ENCODE data around the gene ZDHHC24.
"Not testable (repeated sequence)": the region's sequence is repeated elsewhere in the genome, so short reads cannot be mapped to it uniquely, and the experiment has no call there.

The ZDHHC24 gene

DNA sequence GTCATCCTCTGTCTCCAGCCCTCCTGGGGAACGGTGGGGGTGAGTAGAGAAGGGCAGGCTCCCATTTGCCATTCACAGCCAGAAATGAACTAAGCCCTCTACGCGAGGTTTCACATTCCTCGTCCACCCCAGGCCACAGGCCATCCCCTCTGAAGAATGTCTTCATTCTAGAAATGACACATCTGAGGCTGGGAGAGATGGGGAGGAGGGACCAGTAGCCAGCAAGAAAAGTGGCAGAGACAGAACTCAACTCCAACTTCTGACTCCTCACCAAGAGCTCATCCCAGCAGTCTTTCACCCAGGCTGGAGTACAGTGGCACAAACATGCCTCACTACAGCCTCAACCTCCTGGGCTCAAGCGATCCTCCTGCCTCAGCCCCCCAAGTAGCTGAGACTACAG, 19.1 kb upstream of the ZDHHC24 start:
- no peak for DNase-seq

- DNase-seq = no peak
Measured at GRCh38 chr11:66564538-66564937, 18.7 kb upstream of the ZDHHC24 start.

- no peak for DNase-seq
Measured at GRCh38 chr11:66563832-66564231, 18.0 kb upstream of the ZDHHC24 start.

DNA sequence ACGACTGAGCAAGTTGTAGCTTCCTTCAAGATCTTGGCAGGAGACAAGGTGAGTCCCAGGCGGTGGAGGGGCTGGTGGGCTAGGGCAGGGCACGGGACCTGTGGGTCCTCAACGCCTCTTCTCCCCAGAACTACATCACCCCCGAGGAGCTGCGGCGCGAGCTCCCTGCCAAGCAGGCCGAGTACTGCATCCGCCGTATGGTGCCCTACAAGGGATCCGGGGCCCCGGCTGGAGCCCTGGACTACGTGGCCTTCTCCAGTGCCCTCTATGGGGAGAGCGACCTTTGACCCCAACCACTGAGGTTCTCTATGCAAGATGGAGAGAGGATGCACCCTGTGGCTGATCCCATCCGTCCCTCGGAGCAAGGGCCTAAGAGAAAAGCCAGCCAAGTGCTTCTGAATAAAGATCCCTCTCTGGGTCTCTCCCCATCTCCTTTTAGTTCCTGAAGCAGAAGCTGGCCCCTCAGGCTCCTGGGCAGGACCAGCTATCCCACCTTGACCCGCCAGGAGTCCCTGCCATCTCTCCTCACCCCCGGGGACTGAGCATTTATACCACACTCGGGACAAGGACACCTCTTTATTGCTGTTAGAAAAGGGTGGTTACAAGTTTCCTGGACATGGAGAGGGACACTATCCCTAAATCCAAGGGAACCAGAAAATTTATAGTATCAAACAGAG, 17.2 kb upstream of the ZDHHC24 start:
- no peak for DNase-seq

- no peak for DNase-seq
Measured at GRCh38 chr11:66562275-66562674, 16.4 kb upstream of the ZDHHC24 start.

GRCh38 chr11:66561975-66562248, 16.1 kb upstream of the ZDHHC24 start:
- no peak for DNase-seq

GRCh38 chr11:66561178-66561974, 15.5 kb upstream of the ZDHHC24 start:
- DNase-seq = no peak

DNA sequence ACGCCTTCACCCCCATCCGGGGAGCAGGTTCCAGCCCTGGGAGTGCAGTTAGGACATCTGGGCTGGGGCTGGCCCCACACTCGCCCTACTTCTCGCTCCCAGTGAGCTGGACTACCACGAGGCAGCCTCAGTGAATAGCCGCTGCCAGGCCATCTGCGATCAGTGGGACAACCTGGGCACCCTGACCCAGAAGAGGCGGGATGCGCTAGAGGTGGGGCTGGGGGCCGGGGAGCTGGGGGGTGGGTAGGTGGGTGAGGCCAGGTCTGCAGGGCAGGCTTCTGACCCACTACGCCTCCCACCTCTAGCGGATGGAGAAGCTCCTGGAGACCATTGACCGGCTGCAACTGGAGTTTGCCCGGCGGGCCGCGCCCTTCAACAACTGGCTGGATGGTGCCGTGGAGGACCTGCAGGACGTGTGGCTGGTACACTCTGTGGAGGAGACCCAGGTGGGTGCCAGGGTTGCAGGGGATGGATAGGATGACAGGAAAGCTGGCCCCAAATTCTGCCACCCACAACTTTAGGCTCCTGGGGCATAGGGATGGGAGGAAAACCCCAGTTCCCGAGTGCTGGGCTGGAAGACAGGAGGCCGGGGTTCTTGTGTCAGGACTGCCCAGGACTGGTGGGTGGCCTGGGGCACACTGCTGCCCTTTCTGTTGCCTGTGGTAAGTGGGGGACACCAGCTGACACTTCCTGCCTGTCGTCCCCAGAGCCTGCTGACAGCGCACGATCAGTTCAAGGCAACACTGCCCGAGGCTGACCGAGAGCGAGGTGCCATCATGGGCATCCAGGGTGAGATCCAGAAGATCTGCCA, 14.2 kb upstream of the ZDHHC24 start:
- DNase-seq = no peak

GRCh38 chr11:66559142-66559865, 13.5 kb upstream of the ZDHHC24 start:
- DNase-seq = no peak

GRCh38 chr11:66557733-66558326, 12.0 kb upstream of the ZDHHC24 start:
- DNase-seq = no peak

DNA sequence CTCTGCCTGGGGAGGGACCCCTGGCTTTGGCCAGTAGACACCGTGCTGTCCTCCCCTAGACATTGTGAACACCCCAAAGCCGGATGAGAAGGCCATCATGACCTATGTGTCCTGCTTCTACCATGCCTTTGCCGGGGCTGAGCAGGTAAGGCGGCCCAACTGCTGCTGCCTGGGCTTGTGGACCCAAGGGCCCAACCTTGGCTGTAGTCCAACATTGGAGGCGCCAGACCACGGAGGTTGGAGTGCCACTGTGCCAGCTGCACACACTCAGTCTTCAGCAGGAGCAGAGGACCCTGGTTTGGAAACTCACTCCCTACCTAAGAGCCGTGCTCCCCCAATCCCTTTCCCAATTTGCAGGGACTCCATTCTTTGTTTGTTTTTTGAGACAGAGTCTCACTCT, 10.2 kb upstream of the ZDHHC24 start:
- DNase-seq = no peak

- DNase-seq = no peak
Measured at GRCh38 chr11:66555416-66555815, 9.6 kb upstream of the ZDHHC24 start.

GRCh38 chr11:66554602-66555001, 8.8 kb upstream of the ZDHHC24 start:
- no peak for DNase-seq

DNA sequence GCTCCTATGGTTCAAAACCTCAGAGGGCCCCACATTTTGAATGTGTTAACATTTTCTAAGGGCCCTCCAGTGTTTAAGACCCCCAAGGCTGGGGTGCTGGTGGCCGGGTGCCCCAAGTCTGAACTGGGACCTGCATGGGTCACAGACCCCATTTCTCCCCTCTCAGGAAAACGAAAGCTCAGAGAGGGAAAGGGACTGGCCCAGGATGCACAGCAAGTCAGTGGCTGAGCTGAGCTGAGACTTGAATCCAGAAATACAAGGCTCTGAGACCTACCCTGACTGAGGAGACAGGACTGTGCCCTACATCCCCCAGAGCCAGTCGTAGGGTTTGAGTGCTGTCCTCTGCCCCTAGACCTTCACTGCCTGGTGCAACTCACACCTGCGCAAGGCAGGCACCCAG, 5.0 kb upstream of the ZDHHC24 start:
- no peak for DNase-seq

DNA sequence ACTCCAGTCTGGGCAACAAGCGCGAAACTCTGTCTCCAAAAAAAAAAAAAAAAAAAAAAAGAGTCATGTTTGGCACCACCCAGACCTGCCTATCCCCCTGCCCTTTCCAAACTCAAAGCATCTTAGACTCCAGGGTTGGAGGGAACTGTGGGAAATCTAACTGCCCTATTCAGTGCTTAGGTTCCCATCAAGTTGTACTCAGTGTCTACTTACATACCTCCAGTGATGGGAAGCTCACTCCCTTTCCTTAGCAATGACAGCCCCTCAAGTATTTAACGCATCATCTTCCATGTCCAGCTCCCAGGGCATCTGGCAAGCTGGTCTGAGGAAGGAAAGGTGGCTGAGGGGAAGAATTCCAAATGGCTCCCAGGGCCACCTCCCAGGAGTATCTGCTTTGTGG, 3.8 kb upstream of the ZDHHC24 start:
- DNase-seq = no peak

DNA sequence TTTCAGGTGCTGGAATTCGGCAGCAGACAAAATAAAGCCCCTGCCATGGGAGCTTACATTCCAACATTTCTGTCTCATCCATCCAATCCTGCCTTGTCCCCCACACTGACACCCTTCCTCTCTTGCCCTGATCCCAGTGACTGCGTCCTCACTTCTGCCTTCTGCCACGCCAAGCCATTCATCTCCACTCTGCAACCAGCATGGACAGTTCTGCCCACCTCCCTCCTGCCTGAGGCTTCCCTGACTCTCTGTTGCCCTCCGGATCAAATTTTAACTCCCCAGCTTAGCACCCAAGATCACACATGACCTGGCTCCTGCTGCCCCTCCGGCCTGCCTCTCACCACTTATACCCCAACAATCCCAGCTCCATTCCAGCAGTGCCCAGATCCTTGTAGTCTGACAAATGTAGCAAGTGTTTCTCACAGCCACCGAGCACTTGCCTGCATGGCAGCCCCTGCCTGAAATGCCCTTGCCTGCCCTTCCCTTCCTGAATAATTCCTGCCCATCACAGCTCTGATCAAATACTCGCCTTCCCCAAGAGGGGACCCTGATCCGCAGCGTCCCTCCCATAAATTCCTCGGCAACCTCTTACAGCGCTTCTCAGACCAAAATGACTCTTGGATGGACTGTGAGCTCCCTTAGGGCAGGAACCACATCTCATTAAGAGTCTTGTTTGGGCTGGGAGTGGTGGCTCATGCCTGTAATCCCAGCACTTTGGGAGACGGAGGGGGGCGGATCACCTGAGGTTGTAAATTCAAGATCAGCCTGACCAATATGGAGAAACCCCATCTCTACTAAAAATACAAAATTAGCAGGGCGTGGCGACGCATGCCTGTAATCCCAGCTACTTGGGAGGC, 3.2 kb upstream of the ZDHHC24 start:
- no peak for DNase-seq

DNA sequence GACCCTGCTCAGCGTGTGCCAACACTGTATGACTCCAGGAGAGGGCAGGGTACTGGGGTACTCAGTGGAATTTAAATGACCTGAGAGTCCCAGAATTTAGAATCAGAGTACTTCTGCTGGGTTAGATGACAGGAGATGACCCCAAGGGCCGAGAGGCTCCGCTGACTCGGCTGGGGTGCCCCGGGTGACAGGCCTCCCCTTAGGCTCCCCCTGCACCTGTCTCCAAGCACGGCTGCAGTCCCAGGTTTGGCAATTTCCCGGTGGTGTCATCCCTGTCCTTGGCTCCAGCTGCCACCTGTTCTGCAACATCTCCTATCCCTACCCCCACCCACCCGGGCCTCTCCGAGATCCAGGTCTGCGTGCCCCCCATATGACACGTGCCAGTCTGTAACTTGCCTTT, 2.2 kb upstream of the ZDHHC24 start:
- no peak for DNase-seq

DNA sequence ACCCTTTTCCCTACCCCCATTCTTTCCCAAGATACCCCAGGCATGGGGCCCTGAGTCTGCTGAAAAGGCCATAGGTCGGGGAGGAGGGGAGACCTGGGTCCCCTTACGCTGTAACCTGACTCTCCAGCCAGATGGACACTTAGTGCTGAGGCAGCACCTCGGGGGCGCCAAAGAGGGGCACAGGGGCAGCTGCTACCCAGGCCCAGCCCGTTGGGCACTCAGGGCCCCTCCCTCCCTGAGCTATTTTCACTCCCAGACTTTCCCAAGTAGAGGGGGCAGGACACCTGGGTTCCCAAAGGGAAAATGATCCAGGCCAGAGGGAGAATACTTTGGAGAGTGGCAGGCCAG, 1.8 kb upstream of the ZDHHC24 start:
- no peak for DNase-seq

GRCh38 chr11:66546966-66547661, 1.3 kb upstream of the ZDHHC24 start:
- DNase-seq = no peak

DNA sequence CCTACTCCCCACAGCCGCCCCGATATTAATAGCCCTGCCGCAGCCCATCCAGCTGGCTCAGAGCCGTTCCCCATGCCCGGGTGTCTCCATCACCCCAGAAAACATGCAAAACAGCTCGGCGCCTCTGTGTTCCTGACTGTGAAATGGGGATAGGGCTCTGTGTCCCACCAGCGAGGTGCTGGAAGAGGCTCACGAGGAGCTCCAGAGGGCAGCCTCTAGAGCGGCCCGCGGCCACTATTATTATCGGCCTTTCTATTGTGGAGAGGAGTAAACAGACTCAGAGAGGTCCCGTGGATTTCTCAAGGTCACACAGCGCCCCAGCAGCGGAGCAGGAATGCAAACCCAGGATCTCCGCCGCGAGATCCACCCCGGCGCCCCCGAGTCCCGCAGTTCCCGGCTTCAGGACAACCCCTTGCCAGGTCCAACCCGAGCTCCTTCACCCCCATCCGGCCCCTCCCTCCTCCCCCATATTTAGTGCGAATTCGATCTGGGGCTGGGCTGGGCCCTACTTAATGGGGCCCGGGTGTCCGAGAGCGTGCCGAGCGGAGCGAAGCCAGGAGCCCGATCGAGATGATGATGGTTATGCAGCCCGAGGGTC, 619 bp upstream of the ZDHHC24 start, which contains the start of gene ACTN3:
ACTN3 (plus strand) TSS at position 536 of the 598 bp plus-strand sequence; CDS start at position 571, 35 bp downstream.
- DNase-seq = no peak

DNA sequence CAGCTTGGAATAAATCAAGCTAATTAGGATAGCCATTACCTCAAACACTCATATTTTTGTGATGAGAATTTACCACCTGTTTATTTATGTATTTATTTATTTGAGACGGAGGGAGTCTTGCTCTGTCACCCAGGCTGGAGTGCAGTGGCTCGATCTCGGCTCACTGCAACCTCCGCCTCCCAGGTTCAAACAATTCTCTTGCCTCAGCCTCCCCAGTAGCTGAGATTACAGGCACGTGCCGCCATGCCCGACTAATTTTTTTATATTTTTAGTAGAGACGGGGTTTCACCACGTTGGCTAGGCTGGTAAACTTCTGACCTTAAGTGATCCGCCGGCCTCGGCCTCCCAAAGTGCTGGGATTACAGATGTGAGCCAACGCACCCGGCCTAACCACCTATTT, 896 bp downstream of the ZDHHC24 start:
- not testable (repeated sequence) for DNase-seq

Measured in inflammatory macrophage treated with lipopolysaccharide for 4 hours (primary cell).